Caco-2 (cell line): ENCODE measurements around the gene ELOVL1. TPM values are rescaled to one million over a fixed set of nuclear protein-coding genes. Genes with fewer than 3 reads are reported as not detected.

Source experiments
- BruUV-seq: library from RNA; stranded (reverse); fragments of 400-500 nt; replicated peaks from 2 replicates; lab custom pipeline; 2021; lab: Mats Ljungman, UMichigan
- CTCF ChIA-PET: fragments of 300-600 bp; sonication (Branson Sonifier 250); formaldehyde crosslinking; loops from one replicate; lab custom pipeline; 2022; ENCODE audit warnings: antibody characterized with exemption; lab: Charles Lee
- POLR2A ChIA-PET: fragments of 300-600 bp; sonication (Branson Sonifier 250); formaldehyde crosslinking; loops from one replicate; lab custom pipeline; 2022; ENCODE audit warnings: antibody characterized with exemption; lab: Charles Lee
- DNase-seq, 2 experiments: peaks; one replicate each; pipeline versions ENCODE4 v3.0.0 to v3.0.0-alpha.2; 2020 to 2022
- H3K27me3 ChIP-seq: replicated peaks from 2 replicates; pipeline ENCODE4 v1.6.0; 2011; ENCODE audit warnings: low read length; ENCODE audit not compliant: control insufficient read depth, insufficient read depth
- H3K36me3 ChIP-seq: 2 replicates; pipeline ENCODE4 v1.5.1; 2011; ENCODE audit warnings: low read length; ENCODE audit not compliant: control insufficient read depth, insufficient read depth
- H3K4me1 ChIP-seq: fragments of 250-450 bp; sonication (Bioruptor Pico); 2 replicates; pipeline ENCODE4 v1.5.1; 2020; ENCODE audit warnings: mild to moderate bottlenecking
- H3K4me3 ChIP-seq: 2 replicates; pipeline ENCODE4 v1.5.1; 2011; ENCODE audit warnings: low read depth, mild to moderate bottlenecking, control low read depth, low read length
- H3K9me3 ChIP-seq: fragments of 250-450 bp; sonication (Bioruptor Pico); 2 replicates; pipeline ENCODE4 v1.5.1; 2020; ENCODE audit warnings: mild to moderate bottlenecking, moderate library complexity
- H3K27ac Mint-ChIP-seq: one replicate; pipeline ENCODE4 v1.8.0; 2022; ENCODE audit warnings: mixed read lengths; ENCODE audit not compliant: unreplicated experiment
- H3K27me3 Mint-ChIP-seq: one replicate; pipeline ENCODE4 v1.8.0; 2022; ENCODE audit warnings: mixed read lengths; ENCODE audit not compliant: insufficient read depth, unreplicated experiment
- H3K36me3 Mint-ChIP-seq: one replicate; pipeline ENCODE4 v1.8.0; 2022; ENCODE audit warnings: mild to moderate bottlenecking, mixed read lengths; ENCODE audit not compliant: insufficient read depth, unreplicated experiment
- H3K4me1 Mint-ChIP-seq: one replicate; pipeline ENCODE4 v1.8.0; 2022; ENCODE audit warnings: low read depth, mixed read lengths; ENCODE audit not compliant: unreplicated experiment
- H3K4me3 Mint-ChIP-seq: one replicate; pipeline ENCODE4 v1.8.0; 2022; ENCODE audit warnings: mild to moderate bottlenecking, moderate library complexity, mixed read lengths; ENCODE audit not compliant: unreplicated experiment
- H3K9me3 Mint-ChIP-seq: one replicate; pipeline ENCODE4 v1.8.0; 2022; ENCODE audit warnings: mixed read lengths; ENCODE audit not compliant: unreplicated experiment
- CTCF ChIP-seq, 2 experiments: fragments of 200-600 bp in 1 of 2; IDR thresholded peaks; 1 replicate in 1 of 2; 2 replicates in 1 of 2; pipeline versions ENCODE4 v1.5.1 to v1.8.0; 2011 to 2022; ENCODE audit warnings: antibody characterized with exemption in 1 of 2, control low read depth in 1 of 2, inconsistent platforms in 1 of 2, low read depth in 1 of 2, low read length in 1 of 2, mild to moderate bottlenecking in 1 of 2, moderate library complexity in 1 of 2; ENCODE audit not compliant: insufficient read depth in 1 of 2, severe bottlenecking in 1 of 2, unreplicated experiment in 1 of 2
- intact Hi-C: fragments of 100-400 bp; cut with micrococcal nuclease; formaldehyde crosslinking; loops from one replicate; pipeline ENCODE4 v1.10.0; 2022; ENCODE audit not compliant: unreplicated experiment
- total RNA-seq: library from RNA; stranded (reverse); gene quantifications from 2 replicates; pipeline ENCODE4 v1.2.3, GENCODE V29; 2022

The ELOVL1 gene
- total RNA-seq, 1 experiment from 2014 or later = 66.8 TPM

DNA sequence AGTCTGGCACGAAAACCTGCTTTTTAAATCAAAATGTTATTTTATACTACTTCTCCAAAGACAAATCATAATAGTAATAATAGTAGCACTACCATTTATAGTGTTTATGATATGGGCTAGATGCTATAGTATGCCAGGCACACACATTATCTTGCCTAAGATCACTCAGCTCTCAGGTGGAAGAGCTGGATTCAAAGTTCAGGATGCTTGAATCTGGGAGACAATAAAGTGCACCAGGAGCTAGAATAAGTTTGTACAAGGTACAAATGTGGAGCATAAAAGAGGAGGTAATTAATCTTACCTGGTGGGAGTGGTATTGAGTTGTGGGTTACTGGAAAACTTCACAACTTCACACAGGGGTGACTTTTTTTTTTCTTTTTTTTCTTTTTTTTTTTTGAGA, 10.0 kb upstream of the ELOVL1 start:
- no peaks in the 10 kb centered on the region for H3K36me3 ChIP-seq
- Mint-ChIP-seq H3K4me1 (no peaks in the 10 kb centered on the region), H3K27ac (no peak overlapping the region), H3K27me3 (no peaks in the 10 kb centered on the region), H3K4me3 (no peak overlapping the region), H3K9me3 (no peaks in the 10 kb centered on the region), H3K36me3 (peaks cover 4% of the 10 kb centered on the region)
- BruUV-seq = no TSS peak
- H3K27me3 ChIP-seq = no peaks in the 10 kb centered on the region
- CTCF ChIA-PET = interaction anchor here (1.1 kb wide), 1 partner anchor 532 kb away, joined by 3 read pairs; the partner anchor contains the start of gene ZNF691
- no peaks in the 10 kb centered on the region for H3K9me3 ChIP-seq
- no peak for DNase-seq
- TF ChIP-seq CTCF (IDR thresholded peaks at IDR 0.05; ENCODE audit: insufficient read depth in 1 of 2, low read depth in 1 of 2, low read length in 1 of 2, severe bottlenecking in 1 of 2, unreplicated experiment in 1 of 2) = no peak
- intact Hi-C loops = no loop called here
- H3K4me1 ChIP-seq = peaks cover 6% of the 10 kb centered on the region
- POLR2A ChIA-PET = no interaction called here
- no peak overlapping the region for H3K4me3 ChIP-seq

- no peak for TF ChIP-seq CTCF (IDR thresholded peaks at IDR 0.05; ENCODE audit: insufficient read depth in 1 of 2, low read depth in 1 of 2, low read length in 1 of 2, severe bottlenecking in 1 of 2, unreplicated experiment in 1 of 2)
- no peaks in the 10 kb centered on the region for H3K27me3 ChIP-seq
- H3K4me3 Mint-ChIP-seq = no peak overlapping the region
- no peaks in the 10 kb centered on the region for H3K9me3 ChIP-seq
- no peaks in the 10 kb centered on the region for H3K36me3 ChIP-seq
- ChIA-PET POLR2A (interaction anchor here (1.3 kb wide), 1 partner anchor 9 kb away, joined by 14 read pairs; the partner anchor contains the start of gene ELOVL1), CTCF (no interaction called here)
- no peak overlapping the region for H3K4me3 ChIP-seq
- no peak overlapping the region for H3K27ac Mint-ChIP-seq
- no peak for DNase-seq
- no peaks in the 10 kb centered on the region for H3K27me3 Mint-ChIP-seq
- H3K9me3 Mint-ChIP-seq = no peaks in the 10 kb centered on the region
- intact Hi-C loops = no loop called here
- no TSS peak for BruUV-seq
- no peaks in the 10 kb centered on the region for H3K4me1 Mint-ChIP-seq
- peaks cover 9% of the 10 kb centered on the region for H3K4me1 ChIP-seq
- H3K36me3 Mint-ChIP-seq = no peaks in the 10 kb centered on the region
Observed at GRCh38 chr1:43376723-43377235, 9.0 kb upstream of the ELOVL1 start.

DNA sequence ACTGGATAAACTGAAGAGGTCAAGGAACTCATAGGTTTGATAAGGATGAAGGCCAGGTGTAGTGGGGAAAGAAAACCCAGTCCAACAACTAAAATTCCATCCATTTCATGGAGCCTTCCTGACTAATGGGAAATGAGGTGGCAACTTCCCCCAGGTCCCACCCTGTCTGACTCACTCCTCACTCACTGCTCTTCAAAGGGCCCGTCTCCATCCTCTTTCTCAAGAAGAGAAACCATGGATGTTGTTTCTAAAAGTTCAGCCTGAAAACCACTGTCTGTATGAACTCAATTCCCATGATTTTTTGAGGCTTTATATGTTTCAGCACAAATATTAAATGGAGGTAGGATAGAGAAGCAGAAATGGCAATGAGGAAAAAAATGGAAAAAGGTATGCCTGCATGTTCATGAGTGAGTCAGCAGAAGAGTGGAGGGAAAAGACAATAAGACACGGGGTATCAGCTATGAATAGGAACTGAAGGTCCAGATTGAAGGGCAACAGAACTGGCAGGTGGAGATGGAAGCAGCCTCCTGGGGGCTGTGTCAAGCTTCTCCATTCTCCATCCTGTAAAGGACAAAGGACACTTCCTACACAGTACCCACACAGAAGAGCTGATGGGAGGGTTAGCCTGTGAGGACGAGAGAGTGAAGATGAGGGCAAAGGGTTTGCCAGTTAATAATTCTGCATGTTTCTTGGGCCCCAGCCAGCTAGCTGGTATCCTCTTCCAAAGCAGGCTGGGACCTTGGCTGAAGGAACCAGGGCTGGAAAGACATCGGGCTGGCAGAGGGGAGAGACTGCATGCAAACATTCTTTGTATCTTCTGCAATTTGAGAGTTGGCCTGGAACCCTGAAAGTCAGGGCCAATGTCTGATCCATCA, 5.5 kb upstream of the ELOVL1 start:
- no peaks in the 10 kb centered on the region for H3K9me3 Mint-ChIP-seq
- TF ChIP-seq CTCF (IDR thresholded peaks at IDR 0.05; ENCODE audit: insufficient read depth in 1 of 2, low read depth in 1 of 2, low read length in 1 of 2, severe bottlenecking in 1 of 2, unreplicated experiment in 1 of 2) = no peak
- no peaks in the 10 kb centered on the region for H3K27me3 Mint-ChIP-seq
- no peaks in the 10 kb centered on the region for H3K4me1 Mint-ChIP-seq
- CTCF ChIA-PET = no interaction called here
- intact Hi-C loops = no loop called here
- H3K27ac Mint-ChIP-seq = no peak overlapping the region
- H3K27me3 ChIP-seq = no peaks in the 10 kb centered on the region
- H3K4me3 ChIP-seq = no peak overlapping the region
- no peak overlapping the region for H3K4me3 Mint-ChIP-seq
- no peaks in the 10 kb centered on the region for H3K36me3 ChIP-seq
- BruUV-seq = no TSS peak
- peaks cover 9% of the 10 kb centered on the region for H3K4me1 ChIP-seq
- DNase-seq = no peak
- POLR2A ChIA-PET = no interaction called here
- no peaks in the 10 kb centered on the region for H3K9me3 ChIP-seq
- no peaks in the 10 kb centered on the region for H3K36me3 Mint-ChIP-seq
